Activated naive CD4-positive, alpha-beta T cell treated with anti-CD3 and anti-CD28 coated beads, Interleukin-2, amount 10 ng/mL, durations not matched to agents 7 days and 5 days (primary cell): ENCODE results near the gene FYCO1.

ENCODE experiments used
- CTCF ChIA-PET: fragments of 350-600 bp; sonication (Branson Sonifier 250); formaldehyde crosslinking; loops from one replicate; lab custom pipeline; 2021; ENCODE audit warnings: antibody characterized with exemption; lab: Charles Lee
- DNase-seq: peaks from one replicate; pipeline ENCODE4 v3.0.0-alpha.2; 2020
- H3K27ac Mint-ChIP-seq: one replicate; pipeline ENCODE4 v1.8.0; 2021; ENCODE audit warnings: mild to moderate bottlenecking, moderate library complexity, mixed read lengths
- H3K27me3 Mint-ChIP-seq: one replicate; pipeline ENCODE4 v1.8.0; 2021; ENCODE audit warnings: mild to moderate bottlenecking, mixed read lengths
- H3K36me3 Mint-ChIP-seq: one replicate; pipeline ENCODE4 v1.8.0; 2021; ENCODE audit warnings: mixed read lengths
- H3K4me1 Mint-ChIP-seq: one replicate; pipeline ENCODE4 v1.8.0; 2021; ENCODE audit warnings: mixed read lengths
- H3K4me3 Mint-ChIP-seq: one replicate; pipeline ENCODE4 v1.8.0; 2021; ENCODE audit warnings: mild to moderate bottlenecking, moderate library complexity, mixed read lengths
- H3K9me3 Mint-ChIP-seq: one replicate; pipeline ENCODE4 v1.8.0; 2021; ENCODE audit warnings: mixed read lengths

FYCO1 gene

DNA sequence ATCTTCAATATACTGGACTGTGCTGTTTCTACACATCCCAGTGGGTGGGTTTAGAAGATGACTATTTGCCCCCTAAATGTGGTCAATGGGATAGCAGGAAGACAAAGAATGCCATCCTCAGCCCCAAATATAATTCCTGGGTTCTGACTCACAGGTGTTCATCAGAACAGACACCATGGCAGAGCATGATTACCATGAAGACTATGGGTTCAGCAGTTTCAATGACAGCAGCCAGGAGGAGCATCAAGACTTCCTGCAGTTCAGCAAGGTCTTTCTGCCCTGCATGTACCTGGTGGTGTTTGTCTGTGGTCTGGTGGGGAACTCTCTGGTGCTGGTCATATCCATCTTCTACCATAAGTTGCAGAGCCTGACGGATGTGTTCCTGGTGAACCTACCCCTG lies 49.3 kb downstream of the FYCO1 start:
- DNase-seq: no peak
- Mint-ChIP-seq H3K4me3 (no peak overlapping the region), H3K36me3 (peaks cover 62% of the 10 kb centered on the region), H3K4me1 (peaks cover 74% of the 10 kb centered on the region), H3K27me3 (peaks cover 3% of the 10 kb centered on the region), H3K9me3 (no peaks in the 10 kb centered on the region), H3K27ac (no peak overlapping the region)
- CTCF ChIA-PET: interaction anchor here (1.8 to 16.7 kb wide), 2 partner anchors 48 to 132 kb away, joined by 5 to 419 read pairs; no protein-coding TSS in a partner anchor

DNA sequence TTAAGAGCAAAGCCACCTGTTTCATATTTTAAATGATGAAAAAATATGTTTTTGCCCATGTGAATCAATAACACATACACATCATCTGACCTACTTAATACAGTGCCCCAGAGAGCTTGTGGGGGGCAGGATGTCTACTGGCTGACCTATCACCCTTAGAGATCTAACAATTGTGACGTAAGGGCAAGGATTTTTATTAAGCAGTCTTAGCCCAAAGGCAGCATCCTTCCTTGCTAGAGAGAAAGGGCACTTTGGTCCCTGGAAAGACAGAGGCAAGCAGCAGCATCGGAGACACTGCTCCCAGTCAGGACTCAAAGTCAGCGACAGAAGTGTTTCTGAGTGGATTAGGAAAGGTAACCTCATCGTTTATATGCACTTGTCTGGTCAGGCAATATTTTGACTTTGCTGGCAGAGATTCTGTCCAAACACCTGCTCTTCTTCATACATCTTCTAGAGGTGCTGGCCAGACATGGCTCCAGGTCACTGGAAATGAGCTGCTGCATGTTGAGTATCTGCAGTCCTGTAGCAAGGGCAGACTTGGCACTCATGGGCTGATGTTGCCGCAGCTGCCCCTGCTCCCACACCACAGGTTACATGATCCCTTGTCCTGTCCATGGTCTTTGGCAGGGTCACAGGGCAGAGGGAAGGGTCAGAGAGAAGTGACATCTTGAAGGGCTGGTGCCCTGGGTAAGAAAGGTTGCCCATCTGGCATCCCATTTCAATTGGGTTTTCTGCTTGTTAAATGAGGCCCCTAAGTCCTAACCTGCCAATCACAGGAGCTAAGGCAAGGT lies 50.6 kb downstream of the FYCO1 start:
- no peaks in the 10 kb centered on the region for H3K9me3 Mint-ChIP-seq
- H3K4me1 Mint-ChIP-seq: peaks cover 63% of the 10 kb centered on the region
- peaks cover 60% of the 10 kb centered on the region for H3K36me3 Mint-ChIP-seq
- CTCF ChIA-PET: interaction anchor here (0.6 to 16.7 kb wide), 2 partner anchors 32 to 133 kb away, joined by 3 to 419 read pairs; no protein-coding TSS in a partner anchor
- no peak for DNase-seq
- H3K4me3 Mint-ChIP-seq: no peak overlapping the region
- H3K27ac Mint-ChIP-seq: peak overlapping the region; percentile 68
- peaks cover 11% of the 10 kb centered on the region for H3K27me3 Mint-ChIP-seq

DNA sequence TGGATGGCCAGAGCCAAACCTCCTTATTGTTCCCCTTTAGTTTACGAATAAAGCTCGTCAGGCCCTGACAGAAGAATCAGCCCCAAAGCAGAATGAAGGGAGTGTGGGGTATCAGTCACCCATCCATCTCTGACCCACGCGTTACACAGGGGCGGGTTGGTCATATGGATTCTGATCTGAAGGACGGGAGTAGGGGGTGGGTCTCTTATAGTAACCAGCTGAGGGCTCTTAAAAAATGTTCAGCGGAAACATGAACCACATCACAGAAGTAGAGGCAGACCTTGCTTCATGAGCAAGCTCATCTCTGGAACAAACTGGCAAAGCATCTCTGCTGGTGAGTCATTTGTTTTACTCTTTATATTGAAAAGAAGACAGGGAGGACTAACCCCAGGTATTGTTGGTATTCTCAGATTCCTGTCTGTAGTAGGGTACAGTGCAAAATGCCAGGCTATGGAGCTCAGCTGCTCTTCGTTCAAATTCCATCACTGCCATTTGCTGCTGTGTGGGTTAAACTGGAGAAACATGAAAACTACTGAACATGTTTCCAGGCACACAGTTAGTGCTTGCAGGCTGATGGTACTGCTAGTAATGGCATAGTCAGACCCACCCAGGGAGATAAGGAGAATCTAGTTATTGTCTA lies 52.3 kb downstream of the FYCO1 start, which contains the start of gene CXCR6:
TSS of gene CXCR6 (plus strand) at position 258 of the 640 bp plus-strand sequence. CDS start 3,018 bp downstream, outside the sequence.
- Mint-ChIP-seq H3K4me3 (no peak within 1 kb of the TSS), H3K27me3 (peaks cover 11% of the 10 kb centered on the region), H3K4me1 (peaks cover 59% of the 10 kb centered on the region), H3K27ac (peak within 1 kb of the TSS; percentile 70), H3K36me3 (peaks cover 52% of the 10 kb centered on the region), H3K9me3 (no peaks in the 10 kb centered on the region)
- peak; percentile 59 for DNase-seq
- CTCF ChIA-PET: interaction anchor here (0.8 to 16.7 kb wide), 12 partner anchors 9 to 427 kb away, joined by 3 to 419 read pairs (median 3); partner anchors contain the start of genes CCR1 and CCR5

DNA sequence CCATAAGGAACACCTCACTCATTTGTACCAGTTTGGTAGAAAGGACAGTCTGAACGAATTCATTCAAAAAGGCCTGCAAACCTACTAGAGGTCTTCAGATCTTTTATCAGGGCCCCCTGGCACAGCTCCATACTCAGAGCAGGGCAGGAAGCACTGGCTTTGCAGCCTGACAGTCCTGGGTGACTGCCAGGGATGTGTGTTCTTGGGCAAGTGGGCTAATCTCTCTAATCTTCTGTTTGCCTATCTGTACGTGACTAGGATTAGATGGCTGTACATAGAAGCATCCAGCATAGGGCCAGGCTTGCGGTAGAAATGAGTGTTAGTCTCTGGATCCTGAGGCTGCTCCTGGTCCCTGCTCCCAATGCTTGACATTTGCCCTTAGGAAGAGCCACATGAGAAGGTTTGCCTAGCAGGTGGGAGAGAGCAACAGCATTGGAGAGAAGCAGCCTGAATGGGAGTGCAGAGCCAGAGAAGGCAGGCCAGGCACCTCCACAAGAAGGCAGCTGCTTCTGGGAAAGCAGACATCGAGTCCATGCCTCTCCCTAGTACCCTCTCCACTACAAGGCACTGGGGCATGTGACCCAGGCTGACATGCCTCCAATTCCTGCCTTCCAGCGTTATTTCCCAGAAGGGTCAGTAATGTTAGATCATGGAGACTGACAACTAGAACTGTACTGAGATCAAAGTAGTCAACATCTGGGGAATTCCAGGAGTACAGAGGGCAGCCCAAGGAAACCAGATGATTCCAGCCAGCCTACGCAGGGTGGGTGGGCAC lies 53.4 kb downstream of the FYCO1 start:
- Mint-ChIP-seq H3K36me3 (peaks cover 45% of the 10 kb centered on the region), H3K9me3 (no peaks in the 10 kb centered on the region), H3K4me1 (peaks cover 60% of the 10 kb centered on the region), H3K27me3 (peaks cover 11% of the 10 kb centered on the region), H3K4me3 (no peak overlapping the region), H3K27ac (no peak overlapping the region)
- CTCF ChIA-PET: interaction anchor here (0.9 to 16.7 kb wide), 9 partner anchors 8 to 428 kb away, joined by 3 to 419 read pairs (median 3); partner anchors contain the start of genes CCR1 and CCR5
- no peak for DNase-seq

DNA sequence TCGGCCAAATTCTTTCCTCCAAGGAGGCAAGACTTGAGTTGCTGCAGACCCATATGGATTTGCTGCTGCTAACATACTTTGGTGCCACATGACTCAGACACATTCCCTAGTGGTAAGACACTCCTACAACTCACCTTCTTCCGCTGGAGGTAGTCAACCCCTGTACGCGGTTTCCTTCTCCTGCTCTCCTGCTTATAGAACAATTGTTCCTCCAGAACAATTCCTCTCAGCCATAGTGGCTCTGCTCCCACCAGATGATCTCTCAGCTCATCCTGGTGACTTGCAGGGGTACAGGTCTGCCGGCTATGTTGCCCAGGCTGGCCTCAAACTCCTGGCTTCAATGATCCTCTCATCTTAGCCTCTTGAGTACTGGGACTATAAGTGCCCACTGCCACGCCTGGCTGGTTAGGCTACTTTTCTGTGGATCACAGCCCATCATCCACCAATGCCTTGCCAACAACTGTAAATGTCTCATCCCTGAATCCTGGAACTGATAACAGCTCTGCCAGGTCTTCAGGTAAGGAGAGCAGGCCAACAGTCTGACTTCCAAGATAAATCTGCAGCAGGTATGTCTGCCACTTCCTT lies 54.8 kb downstream of the FYCO1 start:
- Mint-ChIP-seq H3K27me3 (peaks cover 11% of the 10 kb centered on the region), H3K36me3 (peaks cover 35% of the 10 kb centered on the region), H3K9me3 (no peaks in the 10 kb centered on the region), H3K4me1 (peaks cover 51% of the 10 kb centered on the region), H3K4me3 (no peak overlapping the region), H3K27ac (no peak overlapping the region)
- DNase-seq: no peak
- CTCF ChIA-PET: interaction anchor here (1.0 to 16.7 kb wide), 7 partner anchors 11 to 267 kb away, joined by 3 to 419 read pairs (median 19); partner anchors contain the start of gene CCR1

DNA sequence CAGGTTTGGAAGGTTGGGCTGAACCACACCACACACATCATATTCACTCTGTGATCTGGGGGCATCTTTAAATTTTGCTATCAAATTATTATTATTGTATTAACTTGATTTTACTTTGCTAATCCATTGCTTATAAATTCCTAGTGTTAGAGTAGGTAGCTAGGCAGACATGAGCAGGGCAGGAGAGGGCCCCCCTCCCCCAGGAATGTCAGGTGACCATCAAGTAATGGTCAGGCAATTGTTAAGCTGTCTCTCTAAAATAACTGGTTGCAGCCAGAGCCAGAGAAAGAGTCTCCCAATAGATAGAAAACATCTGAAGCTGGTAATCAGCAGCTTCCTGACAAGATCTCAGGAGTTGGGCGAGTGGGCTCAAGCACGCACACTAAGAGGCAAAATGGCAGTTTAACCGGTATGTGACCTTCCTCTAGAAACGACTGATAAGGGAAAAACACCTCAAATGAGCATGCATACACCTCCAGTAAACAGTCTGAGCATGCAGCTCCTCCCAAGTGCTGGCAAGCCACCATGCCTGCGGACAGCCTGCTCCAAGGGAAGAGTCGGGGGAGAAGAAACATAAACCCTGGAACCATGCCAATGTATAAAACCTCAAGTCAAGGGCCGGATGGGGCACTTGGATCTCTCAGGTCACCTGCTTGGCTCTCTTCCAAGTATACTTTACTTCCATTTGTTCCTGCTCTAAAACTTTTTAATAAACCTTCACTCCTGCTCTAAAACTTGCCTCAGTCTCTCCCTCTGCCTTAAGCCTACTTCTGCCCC lies 55.4 kb downstream of the FYCO1 start:
- DNase-seq: no peak
- Mint-ChIP-seq H3K27ac (no peak overlapping the region), H3K9me3 (no peaks in the 10 kb centered on the region), H3K36me3 (peaks cover 34% of the 10 kb centered on the region), H3K27me3 (peaks cover 10% of the 10 kb centered on the region), H3K4me1 (peaks cover 48% of the 10 kb centered on the region), H3K4me3 (no peak overlapping the region)
- CTCF ChIA-PET: interaction anchor here (1.0 to 16.7 kb wide), 16 partner anchors 11 to 438 kb away, joined by 3 to 419 read pairs (median 8); partner anchors contain the start of genes CCR1 and CCR5

DNA sequence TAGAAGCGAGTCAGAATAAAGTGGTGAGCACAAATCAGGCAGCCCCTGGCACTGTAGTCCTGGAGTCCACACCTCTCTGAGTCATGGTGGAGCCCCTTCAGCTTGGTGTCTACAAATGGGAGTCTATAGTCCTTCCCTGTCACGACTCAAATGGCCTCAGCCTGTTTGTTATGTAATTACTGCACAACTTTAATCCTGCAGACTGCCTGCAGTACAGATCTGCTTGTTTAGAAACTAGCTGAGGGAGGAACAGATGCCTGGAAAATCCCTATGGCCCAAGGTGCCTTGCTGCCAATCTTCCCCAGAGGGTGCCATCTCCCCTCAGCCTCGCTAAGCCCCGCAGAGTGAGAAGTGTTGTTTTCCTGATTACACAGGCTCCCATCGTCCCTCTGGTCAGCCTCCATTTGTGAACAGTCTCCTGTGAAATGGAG lies 56.3 kb downstream of the FYCO1 start:
- CTCF ChIA-PET: interaction anchor here (0.8 to 16.7 kb wide), 32 partner anchors 9 to 439 kb away, joined by 3 to 419 read pairs (median 4); partner anchors contain the start of genes CCR1, CCR5 and LZTFL1
- no peak for DNase-seq
- H3K4me3 Mint-ChIP-seq: no peak overlapping the region
- H3K36me3 Mint-ChIP-seq: peaks cover 32% of the 10 kb centered on the region
- H3K27me3 Mint-ChIP-seq: peaks cover 7% of the 10 kb centered on the region
- peaks cover 40% of the 10 kb centered on the region for H3K4me1 Mint-ChIP-seq
- H3K27ac Mint-ChIP-seq: no peak overlapping the region
- H3K9me3 Mint-ChIP-seq: no peaks in the 10 kb centered on the region

DNA sequence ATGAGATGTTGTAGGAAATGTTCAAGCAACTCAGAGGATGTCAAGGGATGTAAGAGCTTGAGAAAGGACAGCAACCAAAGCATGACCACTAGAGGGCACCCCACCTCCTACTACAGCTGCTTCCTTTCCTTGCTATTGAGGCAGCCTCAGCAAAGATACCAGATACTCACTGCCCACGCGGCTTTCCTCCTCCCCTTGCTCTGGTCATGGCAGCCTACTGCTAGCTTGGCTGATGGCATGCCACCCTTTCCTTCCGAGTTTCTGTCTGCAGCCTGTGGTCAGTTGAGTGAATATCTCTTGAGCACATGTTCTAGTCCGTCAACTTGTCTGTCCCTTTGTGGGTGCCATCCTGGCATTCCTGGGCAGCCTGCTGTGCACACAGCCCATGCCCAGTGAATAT lies 56.8 kb downstream of the FYCO1 start:
- Mint-ChIP-seq H3K27me3 (peaks cover 7% of the 10 kb centered on the region), H3K27ac (no peak overlapping the region), H3K36me3 (peaks cover 36% of the 10 kb centered on the region), H3K4me3 (no peak overlapping the region), H3K9me3 (no peaks in the 10 kb centered on the region), H3K4me1 (peaks cover 38% of the 10 kb centered on the region)
- CTCF ChIA-PET: interaction anchor here (0.8 to 16.7 kb wide), 30 partner anchors 9 to 439 kb away, joined by 3 to 419 read pairs (median 5); partner anchors contain the start of genes CCR1, CCR5 and LZTFL1
- peak; percentile 92 for DNase-seq

DNA sequence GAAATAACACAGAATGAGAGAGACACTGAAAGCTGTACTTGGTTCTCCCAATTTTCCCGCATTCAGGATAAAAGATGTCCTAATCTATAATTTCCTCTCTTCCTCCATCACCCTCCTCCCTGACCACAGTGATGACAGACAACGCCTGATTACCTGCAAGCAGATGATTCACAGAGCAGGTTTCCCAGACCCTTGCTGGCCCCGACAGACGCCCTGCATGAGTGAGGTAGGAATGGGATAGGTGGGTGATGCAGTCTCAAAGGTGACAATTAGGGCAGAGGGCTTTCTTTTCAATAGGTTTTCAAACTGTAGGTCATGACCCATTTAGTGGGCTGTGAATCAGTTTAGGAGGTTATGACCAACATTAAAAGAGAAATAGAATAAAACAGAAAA lies 57.6 kb downstream of the FYCO1 start:
- H3K9me3 Mint-ChIP-seq: no peaks in the 10 kb centered on the region
- H3K27me3 Mint-ChIP-seq: peaks cover 7% of the 10 kb centered on the region
- peaks cover 42% of the 10 kb centered on the region for H3K36me3 Mint-ChIP-seq
- no peak overlapping the region for H3K4me3 Mint-ChIP-seq
- DNase-seq: no peak
- H3K27ac Mint-ChIP-seq: no peak overlapping the region
- CTCF ChIA-PET: interaction anchor here (1.0 to 16.7 kb wide), 24 partner anchors 8 to 440 kb away, joined by 3 to 419 read pairs (median 6); partner anchors contain the start of genes CCR1, CCR5 and LZTFL1
- H3K4me1 Mint-ChIP-seq: peaks cover 30% of the 10 kb centered on the region

DNA sequence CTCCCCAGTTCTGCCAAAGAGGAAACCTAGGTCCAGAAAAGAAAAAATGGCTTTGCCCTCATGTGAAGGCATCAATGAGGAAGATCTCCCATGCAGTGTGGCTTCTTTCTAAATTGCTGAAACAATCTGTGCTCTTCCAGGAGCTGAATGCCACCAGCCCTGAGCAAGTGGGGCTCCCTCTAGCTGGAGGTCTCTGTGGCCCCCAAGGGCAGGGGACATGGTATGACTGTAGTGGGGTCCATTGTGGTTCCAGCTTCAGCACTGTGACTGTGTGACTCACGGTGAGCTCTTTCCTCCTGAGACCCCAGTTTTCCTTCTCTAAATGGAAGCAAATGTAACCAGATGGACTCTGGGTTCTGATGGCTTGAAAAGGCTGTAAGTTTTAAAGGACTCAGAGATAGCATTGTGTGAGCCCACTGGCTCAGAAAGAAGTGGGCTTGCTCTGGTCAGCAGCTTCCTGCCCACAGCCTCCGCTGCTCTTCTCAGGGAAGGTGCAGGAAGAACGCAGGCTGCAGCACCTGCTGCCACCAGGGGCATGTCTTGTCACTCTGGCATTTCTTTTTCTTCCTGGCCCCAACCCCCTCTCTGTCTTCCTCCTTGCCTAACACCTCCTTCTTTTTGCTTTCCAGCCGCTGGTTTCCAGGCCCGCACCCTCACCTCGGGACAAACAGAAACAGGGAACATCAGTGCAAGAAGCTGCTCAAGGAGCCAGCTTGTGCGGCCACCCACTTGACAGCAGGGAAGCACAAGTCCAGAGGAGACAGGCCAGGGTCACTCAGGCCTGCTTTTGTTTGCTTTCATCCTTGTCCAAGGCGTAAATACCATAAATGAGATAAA lies 58.2 kb downstream of the FYCO1 start:
- Mint-ChIP-seq H3K9me3 (no peaks in the 10 kb centered on the region), H3K27me3 (peaks cover 7% of the 10 kb centered on the region), H3K27ac (no peak overlapping the region), H3K36me3 (peaks cover 48% of the 10 kb centered on the region), H3K4me1 (peaks cover 23% of the 10 kb centered on the region), H3K4me3 (no peak overlapping the region)
- CTCF ChIA-PET: interaction anchor here (0.5 to 16.7 kb wide), 7 partner anchors 17 to 435 kb away, joined by 3 to 419 read pairs (median 4); no protein-coding TSS in a partner anchor
- no peak for DNase-seq

DNA sequence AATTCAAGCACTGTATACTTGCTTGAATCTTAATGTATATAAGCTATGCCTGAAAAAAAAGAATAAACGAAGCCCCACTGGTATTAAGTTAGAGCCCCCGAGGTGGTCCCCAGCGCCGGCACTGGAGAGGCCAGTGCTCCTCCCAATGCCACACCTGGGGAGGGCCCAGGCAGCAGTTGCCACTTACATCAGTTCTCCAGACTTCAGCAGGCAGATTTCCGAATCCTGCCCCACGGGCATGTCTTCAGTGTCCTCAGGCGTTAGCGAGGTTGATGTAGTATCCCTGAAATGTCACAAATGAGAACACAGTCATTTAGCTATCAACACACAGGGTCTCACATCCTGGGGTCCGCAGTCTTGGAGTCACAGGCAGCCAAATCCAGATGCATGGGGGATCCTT lies 59.4 kb downstream of the FYCO1 start:
- H3K4me1 Mint-ChIP-seq: peaks cover 16% of the 10 kb centered on the region
- peaks cover 52% of the 10 kb centered on the region for H3K36me3 Mint-ChIP-seq
- H3K27ac Mint-ChIP-seq: no peak overlapping the region
- H3K4me3 Mint-ChIP-seq: no peak overlapping the region
- no peak for DNase-seq
- no peaks in the 10 kb centered on the region for H3K9me3 Mint-ChIP-seq
- peaks cover 7% of the 10 kb centered on the region for H3K27me3 Mint-ChIP-seq
- CTCF ChIA-PET: interaction anchor here (0.6 to 16.7 kb wide), 3 partner anchors 16 to 168 kb away, joined by 3 to 419 read pairs (median 5); no protein-coding TSS in a partner anchor

DNA sequence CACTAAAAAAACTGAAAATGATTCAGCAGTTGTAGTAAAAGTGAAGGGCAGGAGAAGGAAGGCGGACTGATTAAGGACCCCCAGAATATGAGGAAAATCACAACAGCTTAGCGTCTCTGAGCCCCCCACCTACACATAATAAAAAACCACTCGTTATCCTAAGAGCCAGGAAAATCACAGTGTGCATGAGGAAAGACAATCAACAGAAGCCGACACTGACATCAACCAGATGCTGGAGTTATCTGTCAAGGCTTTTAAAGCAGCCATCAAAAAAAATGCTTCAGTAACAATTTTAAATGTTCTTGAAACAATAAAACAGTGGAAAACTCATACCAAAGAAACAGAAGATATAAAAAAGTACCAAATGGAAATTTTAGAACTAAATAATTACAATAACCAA lies 62.0 kb downstream of the FYCO1 start:
- H3K4me1 Mint-ChIP-seq: peaks cover 2% of the 10 kb centered on the region
- CTCF ChIA-PET: interaction anchor here (8.7 kb wide), 1 partner anchor 145 kb away, joined by 86 read pairs; no protein-coding TSS in a partner anchor
- no peaks in the 10 kb centered on the region for H3K27me3 Mint-ChIP-seq
- no peak overlapping the region for H3K27ac Mint-ChIP-seq
- H3K36me3 Mint-ChIP-seq: peaks cover 62% of the 10 kb centered on the region
- no peak for DNase-seq
- H3K4me3 Mint-ChIP-seq: no peak overlapping the region
- H3K9me3 Mint-ChIP-seq: no peaks in the 10 kb centered on the region
